Stimulated activated CD4-positive, alpha-beta T cell treated with anti-CD3 and anti-CD28 coated beads, Interleukin-1b, Interleukin-23, amount 100 ng/mL, for 48 hours (primary cell): Measurements from ENCODE around the gene MYH11.

Experiments used
- DNase-seq: peaks from one replicate; pipeline ENCODE4 v3.0.0-alpha.2; 2020

Gene MYH11

DNA sequence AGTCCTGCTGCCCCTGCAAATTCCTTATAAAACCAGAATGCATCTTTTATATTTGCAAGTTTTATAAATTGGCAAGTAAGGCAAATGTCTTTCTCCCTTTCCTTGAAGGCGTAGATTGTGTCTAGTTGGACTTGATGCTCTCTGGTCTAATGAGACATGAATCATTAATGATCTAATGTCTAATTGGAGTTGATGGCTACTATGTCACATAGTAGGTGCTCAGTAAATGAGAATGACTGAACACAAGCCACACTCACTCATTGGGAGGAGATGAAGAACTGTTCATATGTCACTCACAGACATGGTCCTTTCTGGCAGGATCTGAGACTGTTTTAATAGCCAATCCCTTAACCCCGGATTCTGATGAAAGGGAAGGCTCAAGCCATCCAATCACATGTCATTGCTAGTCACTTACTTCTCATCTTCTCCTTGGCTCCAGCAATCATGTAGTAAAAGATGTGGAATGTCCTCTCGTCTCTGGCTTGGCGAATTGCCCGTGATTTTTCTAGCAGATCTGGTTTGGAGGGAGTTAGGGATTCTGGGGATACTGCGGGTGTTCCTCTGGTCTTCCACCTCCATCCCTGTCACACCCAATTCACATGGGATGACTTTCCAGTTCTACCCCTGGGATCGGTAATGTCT lies 81.0 kb downstream of the MYH11 start:
- DNase-seq, result no peak

DNA sequence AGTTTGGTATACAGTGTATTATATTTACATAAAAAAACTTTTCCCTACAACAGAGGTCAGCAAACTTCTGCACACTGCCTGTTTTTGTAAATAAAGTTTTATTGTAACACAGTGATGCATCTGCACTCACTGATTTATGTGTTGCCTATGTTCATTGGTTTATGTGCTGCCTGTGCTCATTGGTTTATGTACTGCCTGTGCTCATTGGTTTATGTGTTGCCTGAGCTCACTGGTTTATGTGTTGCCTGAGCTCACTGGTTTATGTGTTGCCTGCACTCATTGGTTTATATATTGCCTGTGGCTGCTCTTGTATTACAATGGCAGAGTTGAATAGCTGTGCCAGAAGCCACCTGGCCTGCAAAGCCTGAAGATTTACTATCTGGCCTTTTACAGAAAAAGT lies 81.6 kb downstream of the MYH11 start:
- DNase-seq, result no peak

- no peak for DNase-seq
These were observed 82.9 kb downstream of the MYH11 start for GRCh38 chr16:15773968-15774367.

DNA sequence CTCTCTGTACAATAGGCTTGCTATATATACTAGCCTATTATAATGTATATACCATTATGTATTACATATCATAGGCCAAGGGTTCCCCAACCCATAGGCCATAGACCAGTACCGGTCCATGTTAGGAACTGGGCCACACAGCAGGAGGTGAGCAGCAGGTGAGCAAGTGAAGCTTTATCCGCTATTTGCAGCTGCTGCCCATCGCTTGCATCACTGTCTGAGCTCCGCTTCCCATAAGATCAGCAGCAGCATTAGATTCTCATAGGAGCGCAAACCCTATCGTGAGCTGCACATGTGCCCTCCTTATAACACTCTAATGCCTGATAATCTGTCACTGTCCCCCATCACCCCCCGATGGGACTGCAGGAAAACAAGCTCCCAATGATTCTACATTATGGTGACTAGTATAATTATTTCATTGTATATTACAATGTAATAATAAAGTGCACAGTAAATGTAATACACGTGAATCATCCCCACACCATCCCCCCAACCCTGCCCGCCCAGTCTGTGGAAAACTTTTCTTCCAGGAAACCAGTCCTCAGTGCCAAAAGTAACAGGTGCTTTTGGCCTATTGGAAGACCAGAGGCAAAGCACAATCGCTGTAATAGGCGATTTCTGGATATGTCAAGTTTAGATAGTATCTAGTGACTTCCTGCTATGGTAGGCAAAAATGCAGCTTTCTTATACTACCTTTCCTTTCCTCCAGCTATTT lies 84.1 kb downstream of the MYH11 start:
- no peak for DNase-seq

DNA sequence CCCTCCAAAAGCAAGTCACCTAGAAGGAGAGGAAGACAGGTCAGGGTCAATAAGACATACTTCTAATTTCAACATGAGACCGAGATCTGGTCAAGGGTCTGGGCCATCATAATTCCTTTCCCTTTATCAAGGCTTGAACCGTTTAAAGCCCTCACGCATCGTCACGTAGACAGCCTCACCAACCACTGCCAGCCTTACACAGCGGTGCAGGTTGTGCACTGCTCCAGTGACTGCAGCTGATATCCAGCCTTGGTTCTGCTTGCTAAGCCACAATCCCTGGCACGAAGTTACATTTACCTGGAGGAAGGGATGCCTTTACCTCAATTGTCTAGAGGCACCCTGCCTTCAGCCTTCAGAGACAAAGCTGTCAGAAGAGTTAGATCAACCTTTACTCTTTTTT lies 85.1 kb downstream of the MYH11 start:
- no peak for DNase-seq

DNA sequence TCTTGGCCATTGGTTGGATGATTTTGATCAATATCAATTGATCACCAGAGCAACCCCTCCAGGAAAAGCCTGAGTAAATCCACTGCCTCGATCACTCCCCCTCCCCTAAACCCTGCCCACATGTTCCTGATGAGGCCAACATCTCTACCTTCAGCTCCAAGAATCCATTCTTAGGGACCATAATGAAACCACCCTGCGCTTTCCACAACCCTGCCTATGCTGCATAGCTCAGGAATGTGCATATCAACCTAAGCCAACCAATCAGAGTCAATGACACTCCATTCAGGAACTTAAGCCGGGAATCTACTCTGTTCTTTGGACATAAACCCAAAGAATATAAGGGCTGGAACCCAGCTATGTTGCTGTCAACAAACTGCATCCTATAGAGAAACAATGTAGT lies 86.3 kb downstream of the MYH11 start:
- no peak for DNase-seq

DNA sequence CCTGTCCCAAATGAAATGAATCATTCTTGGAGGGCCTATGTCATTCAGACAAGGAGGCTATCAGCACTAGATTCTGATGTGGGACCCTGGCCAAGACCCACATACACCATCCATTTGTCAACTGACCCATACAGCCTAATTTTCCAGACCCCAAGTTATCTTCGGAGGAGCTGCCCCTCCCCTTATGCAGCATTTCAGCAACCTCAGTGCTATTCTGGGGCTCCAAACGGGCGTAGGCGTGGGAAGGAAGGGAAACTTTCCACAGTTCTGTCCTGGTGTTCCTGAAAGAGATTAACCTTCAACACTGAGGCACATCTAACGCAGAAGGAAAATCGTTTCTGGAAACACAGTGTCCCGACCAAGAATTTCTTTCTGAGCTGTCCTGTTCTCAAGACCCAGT lies 86.7 kb downstream of the MYH11 start:
- no peak for DNase-seq

DNA sequence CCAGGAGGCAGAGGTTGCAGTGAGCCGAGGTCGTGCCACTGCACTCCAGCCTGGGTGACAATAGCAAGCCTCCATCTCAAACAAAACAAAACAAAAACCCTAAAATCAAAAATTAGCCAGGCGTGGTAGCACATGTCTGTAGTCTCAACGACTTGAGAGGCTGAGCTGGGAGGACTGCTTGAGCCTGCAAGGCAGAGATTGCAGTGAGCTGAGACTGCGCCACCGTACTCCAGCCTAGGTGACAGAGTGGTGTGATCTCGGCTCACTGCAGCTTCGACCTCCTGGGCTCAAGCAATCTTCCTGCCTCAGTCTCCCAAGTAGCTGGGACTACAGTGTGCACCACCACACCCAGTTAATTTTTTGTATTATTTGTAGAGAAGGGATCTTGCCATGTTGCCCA lies 87.6 kb downstream of the MYH11 start:
- DNase-seq, result no peak

DNA sequence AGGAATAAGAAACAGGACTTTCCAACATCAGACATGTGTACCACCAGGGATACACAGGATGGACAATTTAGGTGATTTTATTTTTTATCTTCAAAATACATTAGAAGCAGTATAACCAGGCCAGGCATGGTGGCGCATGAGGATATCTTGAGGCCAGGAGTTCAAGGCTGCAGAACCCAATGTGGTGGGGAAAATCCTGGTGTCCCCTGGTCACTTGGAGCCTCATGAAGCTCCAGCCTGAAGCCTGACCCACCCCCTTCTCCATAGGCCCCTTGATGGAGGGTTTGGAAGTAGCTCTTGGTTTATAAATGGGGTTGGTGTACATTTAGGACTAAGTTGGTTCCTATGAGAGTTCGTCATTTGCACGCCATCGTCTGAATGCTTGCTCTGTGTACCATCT lies 88.6 kb downstream of the MYH11 start:
- no peak for DNase-seq

- no peak for DNase-seq
These were observed 89.9 kb downstream of the MYH11 start for GRCh38 chr16:15766918-15767317.

GRCh38 chr16:15765880-15766279 lies 90.9 kb downstream of the MYH11 start:
- peak; percentile 19 for DNase-seq

DNA sequence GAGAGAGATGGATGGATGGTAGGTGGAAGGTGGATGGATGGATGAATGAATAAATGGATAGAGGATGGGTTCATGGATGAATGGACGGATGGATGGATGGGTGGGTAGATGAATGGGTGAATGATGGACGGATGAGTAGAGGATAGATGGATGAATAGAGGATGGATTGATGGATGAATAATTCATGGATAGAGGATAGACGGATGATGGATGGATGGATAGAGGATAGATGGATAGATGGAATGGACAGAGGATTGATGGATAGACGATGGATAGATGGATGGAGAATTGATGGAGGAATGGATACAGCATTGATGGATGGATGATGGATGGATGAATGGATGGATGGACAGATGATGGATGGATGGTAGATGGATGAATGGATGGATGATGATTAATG lies 91.7 kb downstream of the MYH11 start:
- no peak for DNase-seq

DNA sequence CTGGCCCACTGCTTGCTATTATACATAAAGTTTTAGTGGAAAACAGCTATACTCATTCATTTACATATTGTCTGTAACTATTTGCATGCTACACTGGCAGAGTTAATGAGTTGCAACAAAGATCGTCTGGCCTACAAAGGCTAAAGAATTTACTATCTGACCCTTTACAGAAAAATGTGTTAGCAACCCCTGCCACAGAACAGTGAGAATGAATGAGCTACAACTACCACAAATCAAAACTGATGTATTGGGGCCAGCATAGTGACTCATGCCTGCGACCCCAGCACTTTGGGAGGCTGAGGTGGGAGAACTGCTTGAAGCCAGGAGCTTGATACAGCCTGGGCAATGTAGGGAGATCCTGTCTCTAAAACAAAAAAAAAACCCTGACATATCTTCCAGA lies 92.7 kb downstream of the MYH11 start:
- DNase-seq, result no peak

DNA sequence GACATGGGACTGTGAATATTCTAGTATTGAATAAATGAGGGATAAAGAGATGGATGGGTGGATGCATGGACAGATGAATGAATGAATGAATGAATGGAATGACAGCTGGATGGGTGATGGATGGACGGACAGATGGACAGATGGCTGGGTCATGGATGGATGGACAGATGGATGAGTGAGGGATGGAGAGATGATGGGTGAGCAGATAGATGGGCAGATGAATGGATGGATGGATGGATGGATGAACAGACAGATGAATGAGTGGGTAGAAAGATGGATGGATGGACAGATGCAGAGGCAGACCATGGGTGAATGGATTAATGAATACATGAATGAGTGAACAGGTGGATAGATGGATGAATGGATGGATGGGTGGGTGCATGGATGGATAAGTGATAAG lies 96.7 kb downstream of the MYH11 start:
- DNase-seq, result no peak

DNA sequence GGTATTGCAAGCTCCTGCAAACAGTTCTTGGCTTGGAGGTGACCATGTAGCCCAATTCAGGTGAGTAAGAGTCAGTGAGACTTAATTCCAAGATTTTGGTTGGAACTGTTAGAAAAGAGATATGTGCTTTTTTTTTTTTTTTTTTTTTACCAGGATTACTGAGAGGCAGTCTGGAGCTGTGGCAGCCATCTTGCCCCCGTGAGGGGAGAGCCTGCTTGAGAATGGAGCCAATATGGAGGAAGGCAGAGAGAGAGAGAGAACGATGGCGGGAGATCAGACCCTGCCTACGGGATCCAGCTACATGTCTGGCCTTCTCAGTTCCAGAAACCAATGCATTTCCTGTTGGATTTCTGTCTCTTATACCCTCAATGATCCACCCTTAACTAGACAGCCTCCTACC lies 97.8 kb downstream of the MYH11 start:
- DNase-seq, result no peak

DNA sequence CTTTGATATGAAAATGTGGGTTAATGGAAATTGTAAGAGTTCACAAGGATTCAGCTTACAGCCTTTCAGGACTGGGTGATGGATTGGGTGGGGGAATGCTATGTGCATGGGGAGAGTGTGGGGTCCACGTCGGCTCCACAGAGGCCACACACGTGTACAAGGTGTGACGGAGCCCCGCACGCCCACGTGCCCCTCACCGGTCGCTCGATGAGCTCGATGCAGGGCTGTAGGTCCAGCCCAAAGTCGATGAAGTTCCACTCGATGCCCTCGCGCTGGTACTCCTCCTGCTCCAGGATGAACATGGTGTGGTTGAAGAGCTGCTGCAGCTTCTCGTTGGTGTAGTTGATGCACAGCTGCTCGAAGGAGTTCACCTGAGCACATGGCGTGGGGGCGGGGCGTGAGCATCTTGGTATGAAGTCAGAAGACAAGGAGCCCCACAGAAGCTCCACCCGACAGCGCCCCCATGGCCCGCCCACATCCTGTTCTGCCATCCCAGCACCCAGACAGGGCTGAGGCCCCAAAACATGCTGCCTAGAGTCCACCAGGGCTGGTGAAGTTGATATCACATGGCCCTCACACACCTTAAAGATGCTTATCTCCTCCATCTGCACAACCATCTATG lies 99.1 kb downstream of the MYH11 start:
- DNase-seq, result peak; percentile 13

DNA sequence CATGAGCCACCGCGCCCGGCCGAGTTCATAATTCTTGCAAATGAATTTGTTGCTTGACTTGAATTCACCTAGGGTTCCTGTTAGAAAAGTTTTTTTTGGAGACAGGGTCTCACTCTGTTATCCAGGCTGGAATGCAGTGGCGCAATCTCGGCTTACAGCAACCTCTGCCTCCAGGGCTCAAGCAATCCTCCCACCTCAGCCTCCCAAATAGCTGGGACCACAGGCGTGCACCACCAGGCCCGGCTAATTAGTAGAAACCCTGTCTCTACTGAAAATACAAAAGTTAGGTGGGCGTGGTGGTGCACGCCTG lies 99.8 kb downstream of the MYH11 start:
- no peak for DNase-seq

DNA sequence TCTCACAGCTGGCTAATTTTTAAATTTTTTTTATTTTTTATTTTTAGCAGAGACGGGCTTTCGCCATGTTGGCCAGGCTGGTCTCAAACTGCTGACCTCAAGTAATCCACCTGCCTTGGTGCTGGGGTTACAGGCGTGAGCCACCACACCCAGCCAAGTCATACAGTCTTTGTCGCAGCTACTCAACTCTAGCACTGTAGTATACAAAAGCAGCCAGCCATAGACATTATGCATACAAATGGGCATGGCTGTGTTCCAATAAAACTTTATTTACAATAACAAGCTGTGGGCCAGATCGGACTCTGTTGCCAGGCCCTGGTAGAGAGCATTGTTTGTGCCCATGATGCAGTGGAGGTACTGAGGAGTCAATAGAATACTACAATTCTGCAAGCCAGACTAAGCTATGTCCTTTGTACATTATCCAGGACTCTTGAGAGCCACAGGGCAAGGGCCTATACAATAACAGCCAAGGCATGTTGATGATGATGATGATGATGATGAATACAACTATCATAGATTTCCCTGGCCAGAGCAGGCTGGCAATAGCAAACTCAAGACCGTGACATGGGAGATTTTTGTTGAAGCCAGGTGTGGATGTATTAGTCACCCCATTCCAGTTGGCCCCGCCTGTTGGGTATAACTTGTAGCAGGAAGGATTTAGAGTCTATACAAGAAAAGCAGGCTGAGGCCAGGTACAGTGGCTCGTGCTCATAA lies 101.8 kb downstream of the MYH11 start:
- DNase-seq, result no peak

- DNase-seq, result no peak
These were observed 103.9 kb downstream of the MYH11 start for GRCh38 chr16:15752717-15753488.

GRCh38 chr16:15751940-15752339 lies 104.9 kb downstream of the MYH11 start:
- DNase-seq, result no peak

DNA sequence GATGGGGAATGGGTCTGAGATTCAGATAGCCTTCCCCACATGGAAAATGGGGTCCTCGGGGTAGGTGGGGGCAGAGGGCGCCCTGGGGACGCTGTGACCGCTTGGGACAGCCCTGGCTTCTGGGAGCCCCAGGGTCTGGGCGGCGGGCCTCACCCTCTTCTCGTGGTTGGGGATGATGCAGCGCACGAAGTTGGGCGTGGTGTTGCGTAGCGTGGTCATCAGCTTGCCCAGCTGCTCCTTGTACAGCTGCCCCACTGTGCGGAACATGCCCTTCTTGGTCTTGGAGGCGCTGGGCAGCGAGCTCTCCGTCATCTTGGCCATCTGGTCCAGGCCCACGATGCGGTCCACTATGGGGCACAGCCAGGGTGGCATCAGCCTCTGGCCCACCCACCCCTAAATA lies 106.8 kb downstream of the MYH11 start:
- DNase-seq, result no peak

DNA sequence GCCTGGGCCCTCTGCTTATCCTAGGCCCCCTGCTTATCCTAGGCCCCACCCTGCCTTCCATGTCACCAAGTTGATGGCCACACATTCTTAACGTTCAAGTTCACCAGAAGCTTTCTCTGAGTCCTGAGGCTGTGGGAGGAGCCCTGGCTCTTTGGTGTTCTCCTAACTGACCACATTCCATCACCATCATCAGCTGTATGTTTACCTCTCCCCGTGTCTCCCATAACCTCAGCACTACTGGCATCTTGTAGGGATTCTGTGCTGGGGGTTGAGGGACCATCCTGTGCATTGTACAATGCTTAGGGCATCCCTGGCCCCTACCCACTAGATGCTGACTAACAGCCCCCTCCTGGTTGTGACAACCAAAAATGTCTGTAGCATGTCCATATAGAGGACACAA lies 107.5 kb downstream of the MYH11 start:
- no peak for DNase-seq

GRCh38 chr16:15748654-15749053 lies 108.2 kb downstream of the MYH11 start:
- DNase-seq, result no peak
